Adrenal gland (tissue), 5 donors: ENCODE data around the gene FAM89B.

Experiments used
- CTCF ChIP-seq, 6 experiments: fragments of 450-650 bp in 4 of 6; fragments of 200-600 bp in 2 of 6; sonication (generic) in 1 of 6; IDR thresholded peaks; 1 replicate in 5 of 6; 2 replicates in 1 of 6; pipeline versions ENCODE4 v1.5.1 to v1.8.0; 2016 to 2021; ENCODE audit warnings: antibody characterized with exemption in 6 of 6, mild to moderate bottlenecking in 2 of 6, moderate library complexity in 1 of 6
- POLR2A ChIP-seq, 2 donors: fragments of 450-650 bp; IDR thresholded peaks; one replicate each; pipeline ENCODE4 v1.6.1; 2017; ENCODE audit warnings: antibody characterized with exemption in 2 of 2, mild to moderate bottlenecking in 2 of 2, moderate library complexity in 1 of 2
- donor health status: DM: no; HTN: no; CAD: no.

- TF ChIP-seq CTCF (IDR thresholded peaks at IDR 0.05) (no peak), POLR2A (IDR thresholded peaks at IDR 0.05) (no peak)
These were observed 17.4 kb upstream of the FAM89B start for GRCh38 chr11:65554842-65555430.
